ENCODE data around the gene NACAD.

NACAD gene

GRCh38 chr7:45123913-45124710, 35.3 kb upstream of the NACAD start:
- WGBS (ENCODE audit: insufficient coverage): 98% methylated on average over 9 of the region's 12 CpGs

GRCh38 chr7:45122975-45123860, 34.4 kb upstream of the NACAD start:
- H3K27ac ChIP-seq (ENCODE audit: insufficient read depth in 1 of 2, low read depth in 1 of 2, low read length in 2 of 2, poor library complexity in 1 of 2, severe bottlenecking in 2 of 2): no peak overlapping the region
- no peaks in the 10 kb centered on the region for H3K27me3 ChIP-seq (replicated peaks in 2 of 5; ENCODE audit: control insufficient read depth in 4 of 5, insufficient read depth in 5 of 5, low read length in 4 of 5)
- no peak for DNase-seq
- no peaks in the 10 kb centered on the region for H3K36me3 ChIP-seq (ENCODE audit: control insufficient read depth in 4 of 4, insufficient read depth in 4 of 4, low read length in 3 of 4)
- H3K4me1 ChIP-seq (ENCODE audit: control extremely low read depth in 1 of 4, control insufficient read depth in 4 of 4, insufficient read depth in 4 of 4, low read length in 3 of 4): peaks cover 0 to 8% (median 0%) of the 10 kb centered on the region in 4 experiments
- POLR2A ChIA-PET: no interaction called here
- no peak overlapping the region for H3K4me3 ChIP-seq (ENCODE audit: control insufficient read depth in 1 of 7, extremely low read depth in 1 of 7, insufficient read depth in 4 of 7, low read depth in 2 of 7, low read length in 6 of 7)
- H3K9me3 ChIP-seq (ENCODE audit: control extremely low read depth in 1 of 5, control insufficient read depth in 4 of 5, insufficient read depth in 2 of 5, low read depth in 1 of 5, low read length in 4 of 5): no peaks in the 10 kb centered on the region
- WGBS (ENCODE audit: insufficient coverage): 92% methylated on average over 15 of the region's 16 CpGs
- CTCF ChIA-PET: interaction anchor here (1.2 to 5.4 kb wide), 3 partner anchors 13 to 150 kb away, joined by 3 to 37 read pairs (median 10); no protein-coding TSS in a partner anchor

More at GRCh38 chr7:45123913-45124710, 35.3 kb upstream of the NACAD start:
- CTCF ChIA-PET: interaction anchor here (1.4 to 5.4 kb wide), 3 partner anchors 10 to 151 kb away, joined by 4 to 37 read pairs (median 10); no protein-coding TSS in a partner anchor
- Histone ChIP-seq H3K27me3 (replicated peaks in 2 of 5; ENCODE audit: control insufficient read depth in 4 of 5, insufficient read depth in 5 of 5, low read length in 4 of 5) (no peaks in the 10 kb centered on the region), H3K27ac (ENCODE audit: insufficient read depth in 1 of 2, low read depth in 1 of 2, low read length in 2 of 2, poor library complexity in 1 of 2, severe bottlenecking in 2 of 2) (no peak overlapping the region), H3K9me3 (ENCODE audit: control extremely low read depth in 1 of 5, control insufficient read depth in 4 of 5, insufficient read depth in 2 of 5, low read depth in 1 of 5, low read length in 4 of 5) (no peaks in the 10 kb centered on the region), H3K36me3 (ENCODE audit: control insufficient read depth in 4 of 4, insufficient read depth in 4 of 4, low read length in 3 of 4) (no peaks in the 10 kb centered on the region), H3K4me3 (ENCODE audit: control insufficient read depth in 1 of 7, extremely low read depth in 1 of 7, insufficient read depth in 4 of 7, low read depth in 2 of 7, low read length in 6 of 7) (no peak overlapping the region), H3K4me1 (ENCODE audit: control extremely low read depth in 1 of 4, control insufficient read depth in 4 of 4, insufficient read depth in 4 of 4, low read length in 3 of 4) (peaks cover 0 to 8% (median 0%) of the 10 kb centered on the region in 4 experiments)
- POLR2A ChIA-PET: no interaction called here
- DNase-seq: no peak

GRCh38 chr7:45119550-45119949, 30.8 kb upstream of the NACAD start:
- CTCF ChIA-PET: interaction anchor here (1.9 kb wide), 1 partner anchor 16 kb away, joined by 6 read pairs; no protein-coding TSS in a partner anchor
- POLR2A ChIA-PET: no interaction called here

GRCh38 chr7:45118889-45119331, 30.1 kb upstream of the NACAD start:
- Histone ChIP-seq H3K36me3 (ENCODE audit: control insufficient read depth in 4 of 4, insufficient read depth in 4 of 4, low read length in 3 of 4) (no peaks in the 10 kb centered on the region), H3K4me1 (ENCODE audit: control extremely low read depth in 1 of 4, control insufficient read depth in 4 of 4, insufficient read depth in 4 of 4, low read length in 3 of 4) (no peaks in the 10 kb centered on the region), H3K4me3 (ENCODE audit: control insufficient read depth in 1 of 7, extremely low read depth in 1 of 7, insufficient read depth in 4 of 7, low read depth in 2 of 7, low read length in 6 of 7) (no peak overlapping the region), H3K27ac (ENCODE audit: insufficient read depth in 1 of 2, low read depth in 1 of 2, low read length in 2 of 2, poor library complexity in 1 of 2, severe bottlenecking in 2 of 2) (no peak overlapping the region), H3K27me3 (replicated peaks in 2 of 5; ENCODE audit: control insufficient read depth in 4 of 5, insufficient read depth in 5 of 5, low read length in 4 of 5) (no peaks in the 10 kb centered on the region), H3K9me3 (ENCODE audit: control extremely low read depth in 1 of 5, control insufficient read depth in 4 of 5, insufficient read depth in 2 of 5, low read depth in 1 of 5, low read length in 4 of 5) (no peaks in the 10 kb centered on the region)
- ChIA-PET POLR2A (no interaction called here), CTCF (interaction anchor here (10.3 kb wide), 1 partner anchor 16 kb away, joined by 85 read pairs; no protein-coding TSS in a partner anchor)
- 97% methylated on average over 3 of the region's 3 CpGs for WGBS (ENCODE audit: insufficient coverage)
- no peak for DNase-seq

More at GRCh38 chr7:45119550-45119949, 30.8 kb upstream of the NACAD start:
- Histone ChIP-seq H3K27me3 (replicated peaks in 2 of 5; ENCODE audit: control insufficient read depth in 4 of 5, insufficient read depth in 5 of 5, low read length in 4 of 5) (no peaks in the 10 kb centered on the region), H3K27ac (ENCODE audit: insufficient read depth in 1 of 2, low read depth in 1 of 2, low read length in 2 of 2, poor library complexity in 1 of 2, severe bottlenecking in 2 of 2) (no peak overlapping the region), H3K4me3 (ENCODE audit: control insufficient read depth in 1 of 7, extremely low read depth in 1 of 7, insufficient read depth in 4 of 7, low read depth in 2 of 7, low read length in 6 of 7) (no peak overlapping the region), H3K4me1 (ENCODE audit: control extremely low read depth in 1 of 4, control insufficient read depth in 4 of 4, insufficient read depth in 4 of 4, low read length in 3 of 4) (no peaks in the 10 kb centered on the region), H3K36me3 (ENCODE audit: control insufficient read depth in 4 of 4, insufficient read depth in 4 of 4, low read length in 3 of 4) (no peaks in the 10 kb centered on the region), H3K9me3 (ENCODE audit: control extremely low read depth in 1 of 5, control insufficient read depth in 4 of 5, insufficient read depth in 2 of 5, low read depth in 1 of 5, low read length in 4 of 5) (no peaks in the 10 kb centered on the region)
- DNase-seq: no peak
- no CpG with 5 or more reads among the region's 3 CpGs for WGBS (ENCODE audit: insufficient coverage)

- Histone ChIP-seq H3K4me3 (ENCODE audit: control insufficient read depth in 1 of 7, extremely low read depth in 1 of 7, insufficient read depth in 4 of 7, low read depth in 2 of 7, low read length in 6 of 7) (no peak overlapping the region), H3K4me1 (ENCODE audit: control extremely low read depth in 1 of 4, control insufficient read depth in 4 of 4, insufficient read depth in 4 of 4, low read length in 3 of 4) (no peaks in the 10 kb centered on the region), H3K27me3 (replicated peaks in 2 of 5; ENCODE audit: control insufficient read depth in 4 of 5, insufficient read depth in 5 of 5, low read length in 4 of 5) (no peaks in the 10 kb centered on the region), H3K36me3 (ENCODE audit: control insufficient read depth in 4 of 4, insufficient read depth in 4 of 4, low read length in 3 of 4) (no peaks in the 10 kb centered on the region), H3K9me3 (ENCODE audit: control extremely low read depth in 1 of 5, control insufficient read depth in 4 of 5, insufficient read depth in 2 of 5, low read depth in 1 of 5, low read length in 4 of 5) (no peaks in the 10 kb centered on the region), H3K27ac (ENCODE audit: insufficient read depth in 1 of 2, low read depth in 1 of 2, low read length in 2 of 2, poor library complexity in 1 of 2, severe bottlenecking in 2 of 2) (no peak overlapping the region)
- ChIA-PET CTCF (interaction anchor here (2.1 to 10.3 kb wide), 2 partner anchors 16 to 144 kb away, joined by 5 to 85 read pairs; no protein-coding TSS in a partner anchor), POLR2A (no interaction called here)
- DNase-seq: no peak
- WGBS (ENCODE audit: insufficient coverage): 80% methylated on average over 1 of the region's 4 CpGs
Measured at GRCh38 chr7:45118292-45118691, 29.5 kb upstream of the NACAD start.

- H3K36me3 ChIP-seq (ENCODE audit: control insufficient read depth in 4 of 4, insufficient read depth in 4 of 4, low read length in 3 of 4): no peaks in the 10 kb centered on the region
- H3K4me1 ChIP-seq (ENCODE audit: control extremely low read depth in 1 of 4, control insufficient read depth in 4 of 4, insufficient read depth in 4 of 4, low read length in 3 of 4): peaks cover 0 to 2% (median under 1%) of the 10 kb centered on the region in 4 experiments
- H3K27ac ChIP-seq (ENCODE audit: insufficient read depth in 1 of 2, low read depth in 1 of 2, low read length in 2 of 2, poor library complexity in 1 of 2, severe bottlenecking in 2 of 2): no peak overlapping the region
- DNase-seq: no peak
- H3K9me3 ChIP-seq (ENCODE audit: control extremely low read depth in 1 of 5, control insufficient read depth in 4 of 5, insufficient read depth in 2 of 5, low read depth in 1 of 5, low read length in 4 of 5): no peaks in the 10 kb centered on the region
- POLR2A ChIA-PET: interaction anchor here (0.6 to 0.7 kb wide), 2 partner anchors 15 to 19 kb away, joined by 3 to 5 read pairs; no protein-coding TSS in a partner anchor
- WGBS (ENCODE audit: insufficient coverage): 100% methylated on average over 3 of the region's 4 CpGs
- CTCF ChIA-PET: interaction anchor here (2.1 to 10.3 kb wide), 2 partner anchors 17 to 144 kb away, joined by 5 to 85 read pairs; no protein-coding TSS in a partner anchor
- no peak overlapping the region for H3K4me3 ChIP-seq (ENCODE audit: control insufficient read depth in 1 of 7, extremely low read depth in 1 of 7, insufficient read depth in 4 of 7, low read depth in 2 of 7, low read length in 6 of 7)
- no peaks in the 10 kb centered on the region for H3K27me3 ChIP-seq (replicated peaks in 2 of 5; ENCODE audit: control insufficient read depth in 4 of 5, insufficient read depth in 5 of 5, low read length in 4 of 5)
Measured at GRCh38 chr7:45117582-45117981, 28.8 kb upstream of the NACAD start.
